Gastrocnemius medialis (tissue), 4 donors: Measurements from ENCODE around the gene SLC18A3. TPM values are rescaled to one million over a fixed set of nuclear protein-coding genes. Genes with fewer than 3 reads are reported as not detected.
A peak's percentile ranks its signal among the peaks of the same experiment; 100 is the strongest.

Experiments used
- ATAC-seq, 2 donors: fragments of 150-250 bp; one replicate each; pipeline ENCODE4 v1.9.1; 2016
- DNase-seq, 2 donors: peaks; one replicate each; pipeline ENCODE4 v3.0.0-alpha.2; 2019
- H3K27ac ChIP-seq, 4 donors: fragments of 200-600 bp; sonication (generic); 1 replicate in 1 of 4; 2 replicates in 3 of 4; pipeline ENCODE4 v1.5.1; 2016 to 2018; ENCODE audit warnings: mild to moderate bottlenecking in 2 of 4, moderate library complexity in 1 of 4
- H3K27me3 ChIP-seq, 3 donors: fragments of 200-600 bp; sonication (generic) in 2 of 3; 1 replicate in 1 of 3; 2 replicates in 2 of 3; pipeline versions ENCODE4 v1.5.1 to v1.6.0; 2016 to 2019; ENCODE audit warnings: mild to moderate bottlenecking in 1 of 3, moderate library complexity in 1 of 3
- H3K36me3 ChIP-seq, 2 donors: fragments of 200-600 bp; sonication (generic) in 1 of 2; one replicate each; pipeline ENCODE4 v1.5.1; 2017 to 2018
- H3K4me1 ChIP-seq, 2 donors: fragments of 200-600 bp; sonication (generic) in 1 of 2; one replicate each; pipeline ENCODE4 v1.5.1; 2016 to 2017; ENCODE audit warnings: mild to moderate bottlenecking in 2 of 2
- H3K4me3 ChIP-seq, 4 donors: fragments of 200-600 bp; sonication (generic) in 3 of 4; 1 replicate in 1 of 4; 2 replicates in 3 of 4; pipeline ENCODE4 v1.5.1; 2016 to 2019; ENCODE audit warnings: mild to moderate bottlenecking in 2 of 4
- H3K9me3 ChIP-seq, 3 donors: fragments of 200-600 bp; sonication (generic) in 2 of 3; 1 replicate in 1 of 3; 2 replicates in 2 of 3; pipeline ENCODE4 v1.5.1; 2016 to 2019
- POLR2A ChIP-seq, 2 donors: fragments of 450-650 bp; IDR thresholded peaks; one replicate each; pipeline ENCODE4 v1.6.1; 2017; ENCODE audit warnings: antibody characterized with exemption in 2 of 2, mild to moderate bottlenecking in 2 of 2, moderate library complexity in 2 of 2
- in situ Hi-C, 4 donors: fragments of 200-750 bp; cut with MboI; loops; one replicate each; pipeline versions ENCODE4 v1.15.0 to v1.8.0; 2017; ENCODE audit warnings: low sequenced_read_pairs in 4 of 4
- intact Hi-C: fragments of 100-400 bp; cut with DNase I; formaldehyde crosslinking; loops from one replicate; pipeline ENCODE4 v1.15.1; 2023; ENCODE audit warnings: low total_unique reads
- total RNA-seq, 4 donors: library from RNA; depleted of rRNA; stranded (reverse); fragments of >200 nt; gene quantifications; one replicate each; pipeline versions ENCODE4 v1.1.0 to v1.2.3, GENCODE V29; 2016
- TF ChIP-seq, protein P1 (sequence below), 5 experiments: fragments of 450-650 bp in 3 of 5; fragments of 200-600 bp in 2 of 5; sonication (generic) in 2 of 5; IDR thresholded peaks in 4 of 5; conservative IDR thresholded peaks in 1 of 5; 1 replicate in 4 of 5; 2 replicates in 1 of 5; pipeline ENCODE4 v1.5.1; 2016 to 2019; ENCODE audit warnings: antibody characterized with exemption in 5 of 5, mild to moderate bottlenecking in 3 of 5, moderate library complexity in 3 of 5

The SLC18A3 gene
- total RNA-seq, 4 donors from 2014 or later = not detected

- in situ Hi-C loops = no loop called here
- intact Hi-C loops = no loop called here
- Histone ChIP-seq H3K4me3 (no peak overlapping the region), H3K4me1 (no peaks in the 10 kb centered on the region), H3K9me3 (no peaks in the 10 kb centered on the region), H3K36me3 (no peaks in the 10 kb centered on the region), H3K27ac (no peak overlapping the region), H3K27me3 (peaks cover 58 to 71% (median 60%) of the 10 kb centered on the region in 3 donors)
- DNase-seq (no peak), ATAC-seq (no peak)
- TF ChIP-seq, protein P1, sequence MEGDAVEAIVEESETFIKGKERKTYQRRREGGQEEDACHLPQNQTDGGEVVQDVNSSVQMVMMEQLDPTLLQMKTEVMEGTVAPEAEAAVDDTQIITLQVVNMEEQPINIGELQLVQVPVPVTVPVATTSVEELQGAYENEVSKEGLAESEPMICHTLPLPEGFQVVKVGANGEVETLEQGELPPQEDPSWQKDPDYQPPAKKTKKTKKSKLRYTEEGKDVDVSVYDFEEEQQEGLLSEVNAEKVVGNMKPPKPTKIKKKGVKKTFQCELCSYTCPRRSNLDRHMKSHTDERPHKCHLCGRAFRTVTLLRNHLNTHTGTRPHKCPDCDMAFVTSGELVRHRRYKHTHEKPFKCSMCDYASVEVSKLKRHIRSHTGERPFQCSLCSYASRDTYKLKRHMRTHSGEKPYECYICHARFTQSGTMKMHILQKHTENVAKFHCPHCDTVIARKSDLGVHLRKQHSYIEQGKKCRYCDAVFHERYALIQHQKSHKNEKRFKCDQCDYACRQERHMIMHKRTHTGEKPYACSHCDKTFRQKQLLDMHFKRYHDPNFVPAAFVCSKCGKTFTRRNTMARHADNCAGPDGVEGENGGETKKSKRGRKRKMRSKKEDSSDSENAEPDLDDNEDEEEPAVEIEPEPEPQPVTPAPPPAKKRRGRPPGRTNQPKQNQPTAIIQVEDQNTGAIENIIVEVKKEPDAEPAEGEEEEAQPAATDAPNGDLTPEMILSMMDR (IDR thresholded peaks at IDR 0.05 in 4 of 5, conservative IDR thresholded peaks at IDR 0.05 in 1 of 5) = no peak
- TF ChIP-seq POLR2A (IDR thresholded peaks at IDR 0.05) = no peak
Observed at GRCh38 chr10:49608166-49609005, 1.7 kb upstream of the SLC18A3 start.

DNA sequence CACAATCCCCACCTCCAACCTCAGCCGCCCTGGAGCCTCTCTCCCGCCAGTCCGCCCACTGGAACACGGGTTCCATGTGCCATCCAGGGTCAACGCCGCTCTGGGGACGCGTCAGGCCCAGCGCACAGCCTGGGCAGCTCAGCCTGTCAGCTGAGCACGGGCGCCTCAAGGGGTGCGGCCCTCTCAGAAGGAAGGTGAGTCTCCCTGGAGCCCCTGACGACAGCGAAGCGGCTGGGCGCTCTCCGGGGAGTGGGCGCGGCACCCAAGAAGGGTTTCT, 1.2 kb upstream of the SLC18A3 start:
- no peaks in the 10 kb centered on the region for H3K36me3 ChIP-seq
- intact Hi-C loops (no loop called here), in situ Hi-C loops (no loop called here)
- H3K4me1 ChIP-seq = no peaks in the 10 kb centered on the region
- no peaks in the 10 kb centered on the region for H3K9me3 ChIP-seq
- TF ChIP-seq, protein P1 (IDR thresholded peaks at IDR 0.05 in 4 of 5, conservative IDR thresholded peaks at IDR 0.05 in 1 of 5) = no peak
- TF ChIP-seq POLR2A (IDR thresholded peaks at IDR 0.05) = no peak
- H3K27me3 ChIP-seq = peaks cover 60 to 77% (median 66%) of the 10 kb centered on the region in 3 donors
- ATAC-seq (no peak), DNase-seq (no peak)
- H3K27ac ChIP-seq = no peak overlapping the region
- H3K4me3 ChIP-seq = no peak overlapping the region

- H3K27ac ChIP-seq = no peak overlapping the region
- in situ Hi-C loops (no loop called here), intact Hi-C loops (no loop called here)
- H3K4me3 ChIP-seq = peak overlapping the region in 1 of 4 donors; percentile 15
- DNase-seq (no peak), ATAC-seq (no peak)
- no peaks in the 10 kb centered on the region for H3K9me3 ChIP-seq
- no peak for TF ChIP-seq POLR2A (IDR thresholded peaks at IDR 0.05)
- TF ChIP-seq, protein P1 (IDR thresholded peaks at IDR 0.05 in 4 of 5, conservative IDR thresholded peaks at IDR 0.05 in 1 of 5) = no peak
- peaks cover 57 to 82% (median 72%) of the 10 kb centered on the region in 3 donors for H3K27me3 ChIP-seq
- no peaks in the 10 kb centered on the region for H3K4me1 ChIP-seq
- no peaks in the 10 kb centered on the region for H3K36me3 ChIP-seq
Observed at GRCh38 chr10:49609283-49610113, 612 bp upstream of the SLC18A3 start.

- Histone ChIP-seq H3K27me3 (peaks cover 63 to 88% (median 74%) of the 10 kb centered on the region in 3 donors), H3K4me3 (no peak overlapping the region), H3K36me3 (no peaks in the 10 kb centered on the region), H3K9me3 (no peaks in the 10 kb centered on the region), H3K27ac (no peak overlapping the region), H3K4me1 (no peaks in the 10 kb centered on the region)
- no peak for DNase-seq
- TF ChIP-seq POLR2A (IDR thresholded peaks at IDR 0.05) = no peak
- intact Hi-C loops = no loop called here
- ATAC-seq = no peak
- in situ Hi-C loops = no loop called here
Observed at GRCh38 chr10:49610458-49611165, 502 bp downstream of the SLC18A3 start.
